Activated naive CD4-positive, alpha-beta T cell (primary cell): ENCODE results near the gene TIPIN.
A peak's percentile ranks its signal among the peaks of the same experiment; 100 is the strongest.
"Not testable (repeated sequence)": the region's sequence is repeated elsewhere in the genome, so short reads cannot be mapped to it uniquely, and the experiment has no call there.

Experiments
- DNase-seq, 4 experiments: peaks; one replicate each; lab custom pipeline; 2025; lab: John Stamatoyannopoulos, UW

TIPIN gene

GRCh38 chr15:66386204-66387123, 30.0 kb upstream of the TIPIN start, which contains the start of gene MAP2K1:
MAP2K1 (plus strand) TSS chr15:66386912; CDS start chr15:66387348, 436 bp downstream.
- peak; percentile 93 to 97 (median 96) for DNase-seq

- DNase-seq, result not testable (repeated sequence)
Observed at GRCh38 chr15:66381376-66381775, 24.9 kb upstream of the TIPIN start.

- DNase-seq, result no peak
Observed at GRCh38 chr15:66378814-66379430, 22.4 kb upstream of the TIPIN start.

- no peak for DNase-seq
Observed at GRCh38 chr15:66374179-66374578, 17.7 kb upstream of the TIPIN start.

GRCh38 chr15:66369773-66370651, 13.5 kb upstream of the TIPIN start:
- no peak for DNase-seq

- DNase-seq, result no peak
Observed at GRCh38 chr15:66364944-66365528, 8.6 kb upstream of the TIPIN start.

GRCh38 chr15:66362776-66363175, 6.3 kb upstream of the TIPIN start:
- DNase-seq, result no peak

GRCh38 chr15:66361745-66362460, 5.4 kb upstream of the TIPIN start:
- DNase-seq, result not testable (repeated sequence)

GRCh38 chr15:66359740-66360139, 3.3 kb upstream of the TIPIN start:
- DNase-seq, result no peak

GRCh38 chr15:66356077-66356358, 467 bp downstream of the TIPIN start:
- DNase-seq, result no peak

GRCh38 chr15:66348530-66348929, 8.0 kb downstream of the TIPIN start:
- DNase-seq, result not testable (repeated sequence)

- DNase-seq, result no peak
Observed at GRCh38 chr15:66328771-66329170, 27.7 kb downstream of the TIPIN start.

- DNase-seq, result no peak
Observed at GRCh38 chr15:66327736-66328135, 28.7 kb downstream of the TIPIN start.

- DNase-seq, result no peak
Observed at GRCh38 chr15:66326051-66326450, 30.4 kb downstream of the TIPIN start.

- DNase-seq, result no peak
Observed at GRCh38 chr15:66323312-66323928, 33.1 kb downstream of the TIPIN start.

GRCh38 chr15:66312144-66312543, 44.3 kb downstream of the TIPIN start:
- DNase-seq, result no peak

- DNase-seq, result no peak
Observed at GRCh38 chr15:66310786-66311185, 45.7 kb downstream of the TIPIN start.

- no peak for DNase-seq
Observed at GRCh38 chr15:66309828-66310227, 46.7 kb downstream of the TIPIN start.

GRCh38 chr15:66308531-66308930, 48.0 kb downstream of the TIPIN start:
- DNase-seq, result no peak

GRCh38 chr15:66306381-66306780, 50.1 kb downstream of the TIPIN start:
- DNase-seq, result no peak

GRCh38 chr15:66304425-66304824, 52.1 kb downstream of the TIPIN start:
- DNase-seq, result not testable (repeated sequence)
